Adipose tissue (tissue), 3 donors: Measurements from ENCODE around the gene CLDN9. TPM values are rescaled to one million over a fixed set of nuclear protein-coding genes. Genes with fewer than 3 reads are reported as not detected.

Experiments
- H3K27ac ChIP-seq: one replicate; pipeline ENCODE4 v1.5.1; 2013; ENCODE audit warnings: low read depth, low read length
- WGBS, 3 donors: extraction: QIAGEN DNeasy Blood & Tissue Kit; methylation state at CpG; one replicate each; pipeline ENCODE4 v1.1.7; 2013; 5-methylcytosine and 5-hydroxymethylcytosine counted together
- polyA plus RNA-seq, 3 donors: library from polyadenylated mRNA; stranded (reverse); fragments of 200-250 nt; gene quantifications; one replicate each; pipeline ENCODE4 v1.2.3, GENCODE V29; 2013
- donor health status: healthy with polysubstance abuse.
- donor health status: Bipolar disorder and iron deficiency.
- donor health status: healthy.

Gene CLDN9
- polyA plus RNA-seq, 3 donors: 0.30 to 2.8 TPM; not detected in 1

- H3K27ac ChIP-seq: no peak overlapping the region
- WGBS, 3 donors: 89 to 97% (median 96%) methylated on average over 18 of the region's 18 CpGs
Measured at GRCh38 chr16:3025032-3026002, 12.6 kb downstream of the CLDN9 start.

DNA sequence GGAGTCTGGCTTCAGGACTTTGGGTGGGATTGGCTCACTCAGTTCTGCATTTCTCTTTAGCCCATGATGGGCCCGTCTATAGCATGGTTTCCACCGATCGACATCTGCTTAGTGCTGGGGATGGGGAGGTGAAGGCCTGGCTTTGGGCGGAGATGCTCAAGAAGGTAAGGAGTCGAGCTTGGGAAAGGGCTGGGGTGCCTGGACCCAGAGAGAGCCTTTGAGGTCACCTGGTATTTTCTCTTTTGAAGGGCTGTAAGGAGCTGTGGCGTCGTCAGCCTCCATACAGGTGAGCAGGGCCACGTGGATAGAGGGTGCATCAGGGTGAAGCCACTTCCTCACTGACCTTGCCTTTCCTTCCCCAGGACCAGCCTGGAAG is 13.3 kb downstream of the CLDN9 start:
- no peak overlapping the region for H3K27ac ChIP-seq
- WGBS, 3 donors: 93 to 95% (median 94%) methylated on average over 8 of the region's 8 CpGs

- no peak overlapping the region for H3K27ac ChIP-seq
- 92 to 96% (median 96%) methylated on average over 23 to 24 of the region's 24 CpGs for WGBS, 3 donors
Measured at GRCh38 chr16:3026609-3027488, 14.1 kb downstream of the CLDN9 start.

GRCh38 chr16:3027489-3027795 is 14.7 kb downstream of the CLDN9 start:
- 80 to 93% (median 90%) methylated on average over 8 of the region's 8 CpGs for WGBS, 3 donors
- no peak overlapping the region for H3K27ac ChIP-seq

DNA sequence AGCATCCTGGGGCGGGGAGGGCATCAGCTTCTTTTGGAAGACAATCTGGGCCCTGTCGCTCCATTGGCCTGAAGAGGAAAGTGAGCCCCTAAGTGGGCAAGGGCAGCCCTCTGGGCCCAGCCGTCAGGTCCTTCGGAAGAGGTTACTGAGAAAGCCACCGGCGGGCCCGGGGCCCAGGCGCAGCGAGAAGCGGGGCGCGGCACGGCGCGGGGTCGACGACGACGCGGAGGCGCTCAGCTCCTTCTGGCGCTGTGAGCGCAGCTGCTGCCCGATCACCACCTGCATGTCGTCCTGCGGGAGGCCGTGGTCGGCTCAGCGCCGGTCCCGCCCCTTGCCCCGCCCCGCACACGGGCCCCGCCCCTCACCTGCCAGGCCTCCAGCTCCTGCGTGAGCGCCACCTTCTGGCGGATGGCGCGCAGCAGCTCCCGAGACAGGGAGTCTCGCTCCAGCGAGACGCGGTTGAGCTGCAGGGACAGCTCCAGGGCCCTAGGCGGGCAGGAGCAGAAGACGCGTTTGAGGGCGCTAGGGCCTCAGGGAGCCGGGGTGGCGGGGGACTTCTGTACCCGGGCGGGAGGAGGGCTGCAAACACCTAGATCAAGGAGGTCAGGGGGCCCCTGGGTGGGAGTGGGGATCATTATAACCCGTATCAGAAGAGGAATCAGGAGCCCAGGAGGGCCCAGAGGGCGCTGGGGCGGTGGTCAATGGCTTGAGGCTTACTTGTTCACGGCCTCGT is 15.4 kb downstream of the CLDN9 start:
- 10 to 26% (median 25%) methylated on average over 55 to 58 of the region's 58 CpGs for WGBS, 3 donors
- H3K27ac ChIP-seq: no peak overlapping the region

DNA sequence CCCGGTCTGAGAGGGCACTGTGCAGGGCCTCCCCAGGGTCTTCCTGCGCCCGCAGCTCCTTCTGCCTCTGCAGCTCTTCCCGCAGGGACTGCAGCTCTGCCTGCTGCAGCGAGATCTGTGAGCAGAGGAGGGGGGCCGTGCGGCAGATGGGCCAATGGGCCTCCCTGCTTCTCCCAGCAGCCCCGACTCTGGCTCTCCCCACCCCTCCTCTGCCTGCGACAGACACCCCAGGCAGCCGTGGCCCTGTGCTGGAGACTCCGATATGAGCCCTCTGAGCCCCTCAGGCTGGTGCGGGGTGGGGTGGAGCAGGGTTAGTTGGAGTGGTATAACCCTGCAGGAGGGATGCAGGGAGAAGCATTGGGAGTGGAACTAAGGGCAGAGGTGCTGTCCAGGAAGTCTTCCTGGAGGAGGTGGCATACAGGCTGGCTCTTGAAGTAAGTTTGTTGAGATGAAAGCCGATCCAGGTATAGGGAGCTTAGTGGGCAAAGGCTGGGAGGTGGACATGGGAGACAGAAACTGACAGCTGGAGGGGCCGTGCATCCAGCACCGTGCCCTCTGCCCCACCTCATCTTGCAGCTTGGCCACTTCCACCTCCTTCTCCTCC is 16.1 kb downstream of the CLDN9 start:
- no peak overlapping the region for H3K27ac ChIP-seq
- 28 to 53% (median 43%) methylated on average over 12 to 15 of the region's 15 CpGs for WGBS, 3 donors

- 8 to 63% (median 9%) methylated on average over 48 to 59 of the region's 59 CpGs for WGBS, 3 donors
- no peak overlapping the region for H3K27ac ChIP-seq
Measured at GRCh38 chr16:3029491-3030221, 16.9 kb downstream of the CLDN9 start.

- no peak overlapping the region for H3K27ac ChIP-seq
- WGBS, 3 donors: 77 to 87% (median 80%) methylated on average over 33 of the region's 33 CpGs
Measured at GRCh38 chr16:3030222-3031212, 17.8 kb downstream of the CLDN9 start.

- H3K27ac ChIP-seq: no peak overlapping the region
- 33 to 67% (median 35%) methylated on average over 7 of the region's 7 CpGs for WGBS, 3 donors
Measured at GRCh38 chr16:3032624-3033023, 19.9 kb downstream of the CLDN9 start.

DNA sequence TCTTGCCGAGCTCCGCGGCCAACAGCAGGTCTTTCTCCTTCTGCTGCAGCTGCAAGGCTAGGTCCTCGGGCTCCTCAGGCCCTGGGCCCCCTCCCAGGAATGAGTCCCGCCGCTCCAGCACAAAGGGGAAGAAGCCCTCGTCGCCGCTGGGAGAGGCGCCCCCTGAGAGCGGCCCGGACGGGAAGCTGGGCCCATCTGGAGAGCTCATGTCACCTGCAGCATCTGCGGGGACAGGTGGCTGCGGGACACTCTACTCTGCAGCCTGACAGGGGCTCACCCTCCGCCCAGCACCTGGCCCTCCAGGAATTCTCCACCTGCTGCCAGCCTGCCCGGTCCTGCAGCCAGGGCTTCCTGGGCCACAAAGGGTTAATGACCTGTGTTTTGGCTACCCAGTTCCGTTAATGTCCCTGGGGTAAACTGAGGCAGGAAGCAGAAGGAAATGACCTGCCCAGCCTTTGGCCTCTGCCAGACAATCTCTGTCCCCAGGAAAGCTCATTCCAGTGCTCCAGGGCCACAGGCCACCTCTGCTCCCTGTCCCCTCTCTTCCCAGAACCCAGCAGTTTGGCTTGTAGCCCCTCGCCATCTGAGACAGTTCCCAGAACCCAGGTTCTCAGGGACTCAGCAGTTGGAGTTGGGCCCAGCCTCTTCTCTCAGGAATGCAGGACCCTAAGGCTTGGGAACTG is 22.7 kb downstream of the CLDN9 start:
- WGBS, 3 donors: 34 to 43% (median 38%) methylated on average over 17 to 19 of the region's 19 CpGs
- H3K27ac ChIP-seq: no peak overlapping the region

- WGBS, 3 donors: 2 to 3% (median 2%) methylated on average over 21 to 40 of the region's 40 CpGs
Measured at GRCh38 chr16:3035972-3036725, 23.4 kb downstream of the CLDN9 start.

GRCh38 chr16:3036726-3037315 is 24.1 kb downstream of the CLDN9 start, which contains the start of gene BICDL2:
TSS of gene BICDL2 (minus strand) at chr16:3036944. CDS start at chr16:3035496, 1,448 bp downstream.
- WGBS, 3 donors: 7 to 8% (median 7%) methylated on average over 21 to 44 of the region's 44 CpGs
- H3K27ac ChIP-seq: no peak within 1 kb of the TSS

More at GRCh38 chr16:3035972-3036725, 23.4 kb downstream of the CLDN9 start:
- no peak overlapping the region for H3K27ac ChIP-seq

GRCh38 chr16:3038256-3038655 is 25.5 kb downstream of the CLDN9 start:
- 13 to 36% (median 34%) methylated on average over 11 of the region's 11 CpGs for WGBS, 3 donors
- H3K27ac ChIP-seq: no peak overlapping the region

- 74 to 89% (median 83%) methylated on average over 5 of the region's 5 CpGs for WGBS, 3 donors
- H3K27ac ChIP-seq: no peak overlapping the region
Measured at GRCh38 chr16:3038896-3039295, 26.2 kb downstream of the CLDN9 start.

DNA sequence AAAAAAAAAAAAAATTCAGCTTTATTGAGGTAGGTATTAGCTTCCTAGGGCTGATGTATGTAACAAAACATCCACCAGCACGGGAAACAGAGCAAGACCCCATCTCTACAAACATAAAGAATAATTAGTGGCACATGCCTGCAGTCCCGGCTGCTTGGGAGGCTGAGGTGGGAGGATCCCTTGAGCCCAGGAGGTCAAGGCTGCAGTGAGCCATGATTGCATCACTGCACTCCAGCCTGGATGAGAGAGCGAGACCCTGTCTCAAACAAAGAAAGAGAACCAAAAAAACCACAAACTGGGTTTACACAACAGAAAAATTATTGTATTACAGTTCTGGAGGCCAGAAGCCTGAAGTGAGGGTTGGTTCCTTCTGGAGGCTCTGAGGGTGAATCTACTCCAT is 29.7 kb downstream of the CLDN9 start:
- WGBS, 3 donors: 74 to 94% (median 77%) methylated on average over 3 of the region's 3 CpGs

More for the DNA sequence above, 29.7 kb downstream of the CLDN9 start:
- H3K27ac ChIP-seq: no peak overlapping the region
